NCI-H345 (cell line): ENCODE data around the gene MVB12A.

Source experiments
- DNase-seq: peaks from one replicate; lab custom pipeline; 2025; lab: John Stamatoyannopoulos, UW

Gene MVB12A

DNA sequence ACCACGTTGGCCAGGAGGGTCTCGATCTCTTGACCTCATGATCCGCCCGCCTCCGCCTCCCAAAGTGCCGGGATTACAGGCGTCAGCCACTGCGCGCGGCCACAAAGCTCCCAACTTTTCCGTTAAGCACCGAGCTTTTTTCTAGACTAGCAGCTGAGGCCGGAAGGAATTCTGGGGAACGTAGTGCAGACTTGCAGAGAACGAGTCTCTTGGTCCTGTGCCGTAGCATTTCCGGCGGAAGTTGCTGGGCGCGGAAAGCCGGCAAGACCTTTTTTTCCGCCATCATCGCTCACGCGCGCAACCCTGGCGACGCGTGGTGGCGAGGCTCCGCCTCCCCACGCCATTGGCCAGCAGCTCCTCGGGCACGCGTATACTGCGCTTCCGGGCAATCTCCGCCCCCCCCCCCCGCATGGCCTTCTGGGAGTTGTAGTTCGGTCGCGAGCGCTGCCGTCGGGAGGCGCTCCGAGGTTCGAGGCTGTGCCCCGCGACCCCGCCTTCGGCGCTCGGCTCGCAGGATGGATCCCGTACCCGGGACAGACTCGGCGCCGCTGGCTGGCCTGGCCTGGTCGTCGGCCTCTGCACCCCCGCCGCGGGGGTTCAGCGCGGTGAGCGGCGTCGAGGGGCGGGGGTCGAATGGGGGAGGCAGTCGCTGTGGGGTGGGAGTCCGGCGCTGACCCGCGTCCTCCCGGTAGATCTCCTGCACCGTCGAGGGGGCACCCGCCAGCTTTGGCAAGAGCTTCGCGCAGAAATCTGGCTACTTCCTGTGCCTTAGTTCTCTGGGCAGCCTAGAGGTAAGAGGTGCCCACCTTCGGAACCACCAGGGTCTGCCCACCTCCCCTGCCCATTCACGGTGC is at the start of gene MVB12A:
MVB12A (plus strand) TSS at position 427 of the 854 bp plus-strand sequence; CDS start at position 516, 89 bp downstream.
- peak; percentile 97 for DNase-seq

GRCh38 chr19:17376935-17377600 is 42.8 kb upstream of the MVB12A start, which contains the start of gene PLVAP:
TSS of gene PLVAP (minus strand) at chr19:17377342. CDS start at chr19:17377288, 54 bp downstream.
- no peak for DNase-seq

GRCh38 chr19:17378271-17378670 is 41.6 kb upstream of the MVB12A start:
- DNase-seq = no peak

DNA sequence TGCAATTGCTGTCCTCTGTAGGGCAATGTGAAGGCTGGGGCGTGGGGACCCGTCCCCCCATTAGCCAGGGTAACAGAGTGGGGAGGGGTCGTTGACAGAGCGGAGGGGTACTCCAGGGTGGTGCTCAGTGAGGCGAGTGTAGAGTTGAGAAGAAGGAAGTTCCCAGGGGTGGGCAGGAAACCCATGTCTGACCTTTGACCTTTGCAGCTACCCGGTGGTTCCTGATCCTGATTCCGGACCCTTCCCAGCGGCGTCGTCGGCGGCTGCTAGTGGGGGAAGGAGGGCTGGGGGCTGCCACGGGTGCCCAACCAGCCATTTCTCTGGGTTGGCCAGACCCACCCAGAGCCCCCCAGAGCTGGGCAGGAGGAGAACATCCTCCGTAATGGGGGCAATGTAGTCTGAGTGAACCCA is 40.6 kb upstream of the MVB12A start:
- DNase-seq = no peak

DNA sequence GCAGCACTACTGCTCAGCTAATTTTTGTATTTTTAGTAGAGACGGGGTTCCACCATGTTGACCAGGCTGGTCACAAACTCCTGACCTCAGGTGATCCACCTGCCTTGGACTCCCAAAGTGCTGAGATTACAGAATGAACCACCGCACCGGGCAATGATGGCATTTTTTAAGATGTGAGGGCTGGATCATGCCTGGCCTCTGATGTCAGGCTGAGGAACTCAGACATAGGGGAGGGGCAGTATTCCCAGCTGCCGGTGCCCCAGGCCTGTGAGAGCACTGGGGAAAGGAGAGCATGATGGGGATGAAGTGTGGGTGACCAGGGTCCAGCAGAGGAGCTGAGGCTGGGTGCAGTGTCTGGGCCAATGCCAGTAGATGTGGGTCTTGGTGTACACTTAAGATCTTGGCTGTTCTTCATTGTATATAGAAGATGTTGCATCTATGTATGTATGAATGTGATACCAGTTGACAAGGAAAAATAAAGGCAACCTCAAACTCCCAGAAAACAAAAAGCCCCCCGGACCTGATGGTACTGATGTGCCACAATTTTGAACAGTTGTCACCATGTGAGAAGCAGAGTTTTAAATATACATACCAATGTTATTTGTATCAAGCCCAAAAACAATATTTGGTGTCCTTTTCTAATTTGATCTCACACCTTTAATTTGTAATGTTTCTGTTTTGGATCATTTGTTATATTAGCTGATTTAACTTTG is 39.3 kb upstream of the MVB12A start:
- no peak for DNase-seq

GRCh38 chr19:17385878-17386611 is 33.8 kb upstream of the MVB12A start:
- DNase-seq = peak; percentile 29

GRCh38 chr19:17389288-17389687 is 30.6 kb upstream of the MVB12A start:
- no peak for DNase-seq

DNA sequence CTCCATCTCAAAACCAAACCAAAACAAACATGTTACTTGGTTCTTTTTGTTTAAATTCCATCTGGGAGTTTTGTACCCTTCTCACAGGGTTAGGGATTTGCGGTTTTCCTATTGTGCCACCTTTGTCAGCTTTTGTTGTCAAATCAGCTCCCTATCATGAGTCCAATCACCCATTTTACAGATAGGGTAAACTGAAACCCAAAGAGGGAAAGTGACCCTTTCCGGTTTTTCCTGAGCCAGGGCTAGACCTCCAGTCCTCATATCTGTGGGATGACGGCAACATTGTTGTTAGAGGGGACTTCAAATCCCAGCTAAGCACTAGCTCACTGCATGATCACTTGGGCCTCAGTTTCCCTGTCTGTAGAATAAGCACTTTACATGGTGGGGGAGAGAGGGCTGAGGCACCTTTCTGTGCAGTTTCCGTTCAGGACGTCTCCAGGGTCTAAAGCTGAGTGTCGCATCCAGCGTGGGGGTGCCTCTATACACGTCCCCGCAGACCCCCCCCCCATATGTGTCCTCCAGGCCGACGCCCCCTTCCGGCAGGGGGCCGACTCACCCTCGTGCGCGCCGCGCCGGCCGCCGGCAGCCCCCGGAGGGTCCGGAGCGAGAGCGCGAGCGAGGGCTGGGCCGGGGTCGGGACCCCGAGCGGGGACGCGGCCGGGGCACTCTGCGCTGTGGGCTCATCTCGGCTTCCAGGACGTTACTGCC is 29.7 kb upstream of the MVB12A start:
- no peak for DNase-seq

DNA sequence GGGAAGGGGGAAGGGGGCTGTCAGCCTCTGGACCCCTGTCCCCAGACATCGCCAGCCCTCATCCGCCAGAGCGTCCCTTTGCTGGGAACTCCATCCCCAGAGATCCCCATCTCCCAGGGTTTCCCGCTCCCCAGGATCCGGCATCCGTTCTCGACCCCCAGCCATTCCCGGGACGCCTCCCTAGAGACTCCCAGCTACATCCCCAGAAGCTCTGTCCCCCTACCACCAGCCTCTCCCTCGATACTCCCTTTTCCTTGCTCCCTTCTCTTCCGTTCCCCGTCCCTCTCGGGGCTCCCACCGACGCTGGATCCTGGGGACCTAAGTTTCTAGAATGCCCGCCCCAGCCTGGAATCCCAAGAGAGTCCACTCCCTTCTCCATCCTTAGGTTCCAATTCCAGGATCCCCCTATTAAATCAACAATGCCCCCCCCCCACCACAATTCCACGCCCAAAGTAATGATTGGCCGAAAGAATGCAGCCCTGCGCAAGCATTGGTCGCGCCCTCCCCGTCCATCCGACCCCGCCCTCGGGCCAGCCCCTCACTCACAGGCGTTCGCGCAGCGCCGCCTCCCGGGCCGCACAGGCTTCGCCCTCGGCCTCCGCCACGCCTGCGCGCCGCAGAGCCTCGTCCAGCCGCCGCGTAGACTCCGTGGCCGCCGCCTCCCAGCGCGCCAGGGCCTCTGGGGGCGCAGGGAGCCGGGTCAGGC is 29.0 kb upstream of the MVB12A start:
- peak; percentile 90 for DNase-seq

- DNase-seq = no peak
Measured at GRCh38 chr19:17391371-17392151, 28.3 kb upstream of the MVB12A start.

- no peak for DNase-seq
Measured at GRCh38 chr19:17393002-17393401, 26.8 kb upstream of the MVB12A start.

GRCh38 chr19:17393914-17394313 is 25.9 kb upstream of the MVB12A start, which contains the start of gene CCDC194:
TSS of gene CCDC194 (minus strand) at chr19:17394196. CDS start at chr19:17394158, 38 bp downstream.
- DNase-seq = no peak

DNA sequence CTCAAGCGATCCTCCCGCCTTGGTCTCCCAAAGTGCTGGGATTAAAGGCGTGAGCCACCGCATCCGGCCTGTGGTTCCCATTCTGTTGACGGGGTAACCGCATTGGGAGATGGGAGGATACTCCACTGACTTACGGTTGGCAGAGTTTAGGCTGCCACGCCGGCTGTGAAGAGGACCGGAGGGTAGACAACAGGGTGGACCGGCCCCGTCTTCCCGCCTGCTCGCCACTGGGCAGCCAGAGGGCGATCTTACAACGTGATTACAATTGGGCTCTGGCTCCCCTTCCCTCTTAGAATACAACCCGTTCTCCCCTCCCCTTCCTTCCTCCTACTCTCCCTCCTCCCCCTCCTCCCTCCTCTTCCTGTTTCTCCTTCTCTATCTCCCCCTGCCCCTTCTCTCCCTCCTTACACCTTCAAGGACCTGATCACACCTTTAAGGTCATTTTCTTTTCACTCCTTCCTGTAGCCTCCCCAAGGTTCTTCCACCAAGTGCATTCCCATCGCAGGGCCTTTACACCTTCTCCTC is 24.9 kb upstream of the MVB12A start:
- DNase-seq = no peak

DNA sequence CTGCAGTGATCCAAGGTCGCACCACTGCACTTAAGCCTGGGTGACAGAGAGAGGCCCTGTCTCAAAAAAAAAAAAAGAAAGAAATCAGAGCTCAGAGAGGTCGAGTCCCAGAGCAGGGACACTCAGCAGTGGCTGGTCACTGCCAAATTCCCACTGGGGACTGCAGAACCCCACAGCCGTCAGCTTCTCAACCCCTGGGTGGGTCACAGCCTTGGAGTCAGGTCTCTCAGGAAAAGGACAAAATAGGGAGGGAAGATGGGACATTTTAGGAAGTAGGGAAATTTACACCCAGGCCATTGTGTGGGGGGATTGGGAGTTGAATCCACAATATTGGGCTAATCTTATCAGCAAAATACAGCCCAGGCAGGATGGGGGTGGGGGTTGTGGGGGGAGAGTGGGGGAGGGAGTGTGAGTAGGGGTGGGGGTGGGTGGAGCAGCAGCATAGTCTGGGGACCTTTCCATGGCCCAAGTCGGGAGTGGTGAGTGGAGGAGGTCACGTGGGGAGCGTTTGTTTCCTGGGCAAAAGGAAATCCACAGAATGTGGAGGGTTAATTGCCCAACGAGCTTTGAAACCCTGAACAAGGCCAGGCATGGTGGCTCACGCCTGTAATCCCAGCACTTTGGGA is 20.8 kb upstream of the MVB12A start:
- DNase-seq = no peak

GRCh38 chr19:17401628-17402027 is 18.2 kb upstream of the MVB12A start:
- DNase-seq = no peak

DNA sequence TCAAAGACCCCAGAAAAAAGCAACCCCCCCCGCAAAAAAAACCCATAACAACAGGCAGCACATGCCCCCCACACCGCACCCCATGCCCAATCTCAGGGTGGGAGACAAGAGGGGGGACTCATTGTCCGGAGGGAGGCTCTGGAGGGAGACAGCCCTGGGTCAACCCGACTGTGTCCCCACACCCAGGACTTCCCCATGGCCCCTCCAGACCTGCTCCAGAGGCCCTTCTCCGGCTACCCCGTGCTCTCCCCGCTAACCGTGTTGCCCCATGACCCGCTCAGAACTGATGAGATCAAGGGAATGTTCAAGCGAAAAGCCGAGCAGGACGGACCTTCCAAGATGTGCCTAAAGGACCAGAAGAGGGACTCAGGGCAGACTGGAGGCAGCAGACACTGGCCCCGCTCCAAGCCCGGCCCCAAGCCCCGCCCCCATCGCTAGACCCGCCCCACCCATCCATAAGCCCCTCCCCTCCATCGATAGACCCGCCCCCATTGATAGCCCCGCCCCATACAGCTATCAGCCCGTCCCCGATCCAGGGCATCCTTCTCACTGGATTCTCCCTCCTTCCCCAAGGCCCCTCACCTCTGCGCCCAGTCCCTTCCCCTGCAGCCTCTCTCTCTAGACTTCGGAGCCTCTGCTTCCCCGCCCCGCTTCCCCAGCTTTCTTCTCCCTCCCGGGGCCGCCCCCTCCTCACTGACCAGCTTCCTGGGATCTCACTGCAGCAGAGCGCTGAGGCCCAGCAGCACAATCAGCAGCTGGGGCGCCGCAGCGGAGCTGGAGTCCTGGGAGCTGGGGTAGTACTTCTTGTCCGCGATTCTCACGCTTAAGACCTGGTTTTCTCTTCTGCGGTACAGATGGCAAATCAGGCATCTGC is 16.6 kb upstream of the MVB12A start:
- DNase-seq = no peak

GRCh38 chr19:17404015-17404414 is 15.8 kb upstream of the MVB12A start:
- DNase-seq = no peak
